GM18526 (cell line): ENCODE measurements around the gene FBXO9.

Experiments
- POLR2A ChIP-seq: IDR thresholded peaks from 3 replicates; pipeline ENCODE4 v1.6.1; 2011; ENCODE audit not compliant: insufficient read length; ENCODE audit errors: extremely low read depth

The FBXO9 gene

GRCh38 chr6:53104916-53105315 lies 39.7 kb downstream of the FBXO9 start:
- TF ChIP-seq POLR2A = no peak

- no peak for TF ChIP-seq POLR2A
Measured at GRCh38 chr6:53107091-53107490, 41.9 kb downstream of the FBXO9 start.

- TF ChIP-seq POLR2A = no peak
Measured at GRCh38 chr6:53109612-53110011, 44.4 kb downstream of the FBXO9 start.

- TF ChIP-seq POLR2A = no peak
Measured at GRCh38 chr6:53111865-53112264, 46.7 kb downstream of the FBXO9 start.

GRCh38 chr6:53112404-53112803 lies 47.2 kb downstream of the FBXO9 start:
- no peak for TF ChIP-seq POLR2A

- no peak for TF ChIP-seq POLR2A
Measured at GRCh38 chr6:53112871-53113270, 47.7 kb downstream of the FBXO9 start.

GRCh38 chr6:53113742-53114141 lies 48.5 kb downstream of the FBXO9 start:
- no peak for TF ChIP-seq POLR2A

- no peak for TF ChIP-seq POLR2A
Measured at GRCh38 chr6:53115113-53115512, 49.9 kb downstream of the FBXO9 start.

- TF ChIP-seq POLR2A = no peak
Measured at GRCh38 chr6:53115741-53116140, 50.5 kb downstream of the FBXO9 start.

GRCh38 chr6:53119349-53119748 lies 54.1 kb downstream of the FBXO9 start:
- no peak for TF ChIP-seq POLR2A

- TF ChIP-seq POLR2A = no peak
Measured at GRCh38 chr6:53119772-53120409, 54.7 kb downstream of the FBXO9 start.

- no peak for TF ChIP-seq POLR2A
Measured at GRCh38 chr6:53124131-53124800, 59.1 kb downstream of the FBXO9 start.

GRCh38 chr6:53125276-53125675 lies 60.1 kb downstream of the FBXO9 start:
- TF ChIP-seq POLR2A = no peak

GRCh38 chr6:53128842-53129241 lies 63.6 kb downstream of the FBXO9 start:
- TF ChIP-seq POLR2A = no peak

- TF ChIP-seq POLR2A = no peak
Measured at GRCh38 chr6:53130569-53131290, 65.5 kb downstream of the FBXO9 start.

GRCh38 chr6:53133961-53134360 lies 68.8 kb downstream of the FBXO9 start:
- TF ChIP-seq POLR2A = no peak

- TF ChIP-seq POLR2A = no peak
Measured at GRCh38 chr6:53134601-53135235, 69.5 kb downstream of the FBXO9 start.
